GM12878 (cell line): ENCODE results near the gene ICAM4. TPM values are rescaled to one million over a fixed set of nuclear protein-coding genes. Genes with fewer than 3 reads are reported as not detected.
A peak's percentile ranks its signal among the peaks of the same experiment; 100 is the strongest.

Experiments
- ASH2L ChIP-seq: fragments of 300-600, 200-600 bp; sonication (generic); IDR thresholded peaks from 2 replicates; pipeline ENCODE4 v1.6.1; 2017; ENCODE audit warnings: low read depth, mild to moderate bottlenecking, borderline replicate concordance
- BMI1 ChIP-seq: fragments of 450-650 bp; IDR thresholded peaks from 2 replicates; pipeline ENCODE4 v1.6.1; 2016; ENCODE audit warnings: mild to moderate bottlenecking, moderate library complexity, borderline replicate concordance
- CHD2 ChIP-seq: IDR thresholded peaks from 2 replicates; pipeline ENCODE4 v1.6.1; 2011; ENCODE audit warnings: low read depth, low read length, improper control_type of control experiment, borderline replicate concordance
- CHD4 ChIP-seq: fragments of 200-600 bp; sonication (generic); IDR thresholded peaks from 2 replicates; pipeline ENCODE4 v1.6.1; 2016; ENCODE audit warnings: mild to moderate bottlenecking
- FOS ChIP-seq: IDR thresholded peaks from 3 replicates; pipeline ENCODE4 v1.6.1; 2011; ENCODE audit warnings: borderline replicate concordance; ENCODE audit not compliant: insufficient read length; ENCODE audit errors: extremely low read depth
- GABPA ChIP-seq: IDR thresholded peaks from 2 replicates; pipeline ENCODE4 v1.6.1; 2014; ENCODE audit warnings: antibody characterized with exemption, low read depth, mild to moderate bottlenecking, inconsistent platforms
- HDAC6 ChIP-seq: fragments of 200-600 bp; sonication (generic); IDR thresholded peaks from one replicate; pipeline ENCODE4 v1.8.0; 2017; ENCODE audit warnings: antibody characterized with exemption; ENCODE audit not compliant: unreplicated experiment
- HDGF ChIP-seq: fragments of 450-650 bp; IDR thresholded peaks from 2 replicates; pipeline ENCODE4 v1.6.1; 2016; ENCODE audit warnings: antibody characterized with exemption
- JUNB ChIP-seq: IDR thresholded peaks from 2 replicates; pipeline ENCODE4 v1.6.1; 2016; ENCODE audit warnings: antibody characterized with exemption, mild to moderate bottlenecking
- MEF2B ChIP-seq: fragments of 450-650 bp; IDR thresholded peaks from 2 replicates; pipeline ENCODE4 v1.6.1; 2018; ENCODE audit warnings: mild to moderate bottlenecking, moderate library complexity; ENCODE audit not compliant: partially characterized antibody, poor library complexity, severe bottlenecking
- MTA3 ChIP-seq: IDR thresholded peaks from 2 replicates; pipeline ENCODE4 v1.6.1; 2012; ENCODE audit warnings: low read length, inconsistent platforms, borderline replicate concordance
- NFYB ChIP-seq: IDR thresholded peaks from 2 replicates; pipeline ENCODE4 v1.6.1; 2011; ENCODE audit warnings: low read depth, mild to moderate bottlenecking, low read length, improper control_type of control experiment, moderate library complexity; ENCODE audit not compliant: insufficient read depth
- NR2C2 ChIP-seq: IDR thresholded peaks from 2 replicates; pipeline ENCODE4 v1.6.1; 2011; ENCODE audit warnings: borderline replicate concordance, low read depth; ENCODE audit not compliant: control insufficient read depth, insufficient read length
- PAX5 ChIP-seq: IDR thresholded peaks from 2 replicates; pipeline ENCODE4 v1.6.1; 2011; ENCODE audit warnings: low read depth, low read length, borderline replicate concordance
- RAD21 ChIP-seq: IDR thresholded peaks from 2 replicates; pipeline ENCODE4 v1.6.1; 2011; ENCODE audit warnings: mild to moderate bottlenecking, low read depth, low read length, moderate library complexity; ENCODE audit not compliant: insufficient read depth
- RAD51 ChIP-seq: fragments of 450-650 bp; IDR thresholded peaks from 2 replicates; pipeline ENCODE4 v1.6.1; 2016; ENCODE audit warnings: moderate library complexity, mild to moderate bottlenecking, inconsistent platforms
- SMAD1 ChIP-seq: fragments of 450-650 bp; IDR thresholded peaks from 2 replicates; pipeline ENCODE4 v1.6.1; 2018; ENCODE audit warnings: mild to moderate bottlenecking, low read depth; ENCODE audit not compliant: partially characterized antibody
- STAT1 ChIP-seq: fragments of 450-650 bp; conservative IDR thresholded peaks from 2 replicates; pipeline ENCODE4 v1.6.1; 2014; ENCODE audit warnings: antibody characterized with exemption, mild to moderate bottlenecking
- WRNIP1 ChIP-seq: IDR thresholded peaks from 2 replicates; pipeline ENCODE4 v1.6.1; 2011; ENCODE audit warnings: low read depth, low read length, improper control_type of control experiment, borderline replicate concordance
- YY1 ChIP-seq: IDR thresholded peaks from 2 replicates; pipeline ENCODE4 v1.6.1; 2011; ENCODE audit warnings: low read depth, mild to moderate bottlenecking, low read length
- polyA plus RNA-seq, 11 experiments: library from polyadenylated mRNA; depleted of rRNA in 4 of 11; unstranded in 6 of 11; stranded (reverse) in 5 of 11; fragments of >200 nt; fragmentation: Nextera tagmentation in 4 of 11; fragmentation: Illumina TruSeq in 1 of 11; extraction: Ambion mirVana in 4 of 11; extraction: Trizol in 1 of 11; gene quantifications; 1 replicate in 1 of 11; 2 replicates in 10 of 11; pipeline versions ENCODE4 v1.2.1 to v1.2.3, GENCODE V29; 2011 to 2016; ENCODE audit warnings: inconsistent platforms in 2 of 11, missing spikeins in 2 of 11, low read depth in 1 of 11
- total RNA-seq, 4 experiments: library from RNA; depleted of rRNA in 3 of 4; stranded (reverse); fragments of >200 nt in 3 of 4; fragmentation: Illumina TruSeq in 1 of 4; extraction: Trizol in 1 of 4; gene quantifications; 2 replicates each; pipeline versions ENCODE4 v1.2.1 to v1.2.3, GENCODE V29; 2013 to 2021
- TF ChIP-seq, protein P1 (sequence below): fragments of 450-650 bp; formaldehyde crosslinking; IDR thresholded peaks from 2 replicates; pipeline ENCODE4 v1.4.0; 2020; ENCODE audit warnings: mild to moderate bottlenecking, moderate library complexity
- TF ChIP-seq, protein P2 (sequence below): IDR thresholded peaks from 2 replicates; pipeline ENCODE4 v1.6.1; 2011; ENCODE audit warnings: borderline replicate concordance, low read depth, mild to moderate bottlenecking, moderate library complexity, low read length; ENCODE audit not compliant: insufficient read depth, poor library complexity, severe bottlenecking
- TF ChIP-seq, protein P3 (sequence below): fragments of 150-350 bp; IDR thresholded peaks from 2 replicates; pipeline ENCODE4 v1.6.1; 2014; ENCODE audit warnings: mild to moderate bottlenecking, low read depth, low read length

Gene ICAM4
- total and polyA plus RNA-seq, 10 of the 15 experiments (the other 5 are each of a cell fraction or from before 2014, with no cell fraction given), result 0.31 to 5.1 (median 1.7) TPM

DNA sequence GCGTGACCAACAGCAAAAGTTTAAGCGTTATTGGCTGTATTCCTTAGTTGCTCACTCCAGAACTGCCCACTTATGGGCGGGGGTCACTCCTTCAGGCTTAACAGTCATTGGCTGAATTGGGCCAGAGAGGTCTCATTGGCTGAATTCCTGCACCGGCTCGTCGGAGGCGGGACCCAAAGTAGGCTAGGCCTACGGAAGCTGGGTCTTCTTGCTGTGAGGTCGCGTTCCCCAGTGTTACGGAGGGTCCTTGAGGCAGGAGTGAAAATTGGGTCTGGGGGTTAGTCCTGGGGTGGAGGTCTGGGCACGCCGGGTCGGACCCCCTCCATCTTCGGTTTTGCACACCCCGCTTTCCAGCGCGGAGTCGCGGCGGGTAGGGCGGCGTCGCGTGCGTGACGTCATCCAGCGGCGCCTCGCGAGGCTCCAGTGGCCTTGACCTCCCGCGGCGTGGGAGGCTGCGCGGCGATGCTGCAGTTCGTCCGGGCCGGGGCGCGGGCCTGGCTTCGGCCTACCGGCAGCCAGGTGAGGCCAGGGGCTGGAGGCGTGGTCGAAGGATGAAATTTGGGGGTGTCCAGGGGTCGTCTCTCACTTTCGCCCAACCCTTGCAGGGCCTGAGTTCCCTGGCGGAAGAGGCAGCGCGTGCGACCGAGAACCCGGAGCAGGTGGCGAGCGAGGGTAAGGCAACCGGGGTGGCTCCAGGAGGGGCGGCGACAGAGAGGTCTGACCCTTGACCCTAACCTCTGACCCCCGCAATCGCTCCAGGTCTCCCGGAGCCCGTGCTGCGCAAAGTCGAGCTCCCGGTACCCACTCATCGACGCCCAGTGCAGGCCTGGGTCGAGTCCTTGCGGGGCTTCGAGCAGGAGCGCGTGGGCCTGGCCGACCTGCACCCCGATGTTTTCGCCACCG lies 34.7 kb upstream of the ICAM4 start, which contains the start of gene MRPL4 (continued):
- peak; percentile 80 for TF ChIP-seq YY1
- TF ChIP-seq NR2C2, result peak; percentile 72
- TF ChIP-seq GABPA, result no peak
- peak; percentile 88 for TF ChIP-seq CHD2
- TF ChIP-seq HDAC6, result no peak
- TF ChIP-seq, protein P1, sequence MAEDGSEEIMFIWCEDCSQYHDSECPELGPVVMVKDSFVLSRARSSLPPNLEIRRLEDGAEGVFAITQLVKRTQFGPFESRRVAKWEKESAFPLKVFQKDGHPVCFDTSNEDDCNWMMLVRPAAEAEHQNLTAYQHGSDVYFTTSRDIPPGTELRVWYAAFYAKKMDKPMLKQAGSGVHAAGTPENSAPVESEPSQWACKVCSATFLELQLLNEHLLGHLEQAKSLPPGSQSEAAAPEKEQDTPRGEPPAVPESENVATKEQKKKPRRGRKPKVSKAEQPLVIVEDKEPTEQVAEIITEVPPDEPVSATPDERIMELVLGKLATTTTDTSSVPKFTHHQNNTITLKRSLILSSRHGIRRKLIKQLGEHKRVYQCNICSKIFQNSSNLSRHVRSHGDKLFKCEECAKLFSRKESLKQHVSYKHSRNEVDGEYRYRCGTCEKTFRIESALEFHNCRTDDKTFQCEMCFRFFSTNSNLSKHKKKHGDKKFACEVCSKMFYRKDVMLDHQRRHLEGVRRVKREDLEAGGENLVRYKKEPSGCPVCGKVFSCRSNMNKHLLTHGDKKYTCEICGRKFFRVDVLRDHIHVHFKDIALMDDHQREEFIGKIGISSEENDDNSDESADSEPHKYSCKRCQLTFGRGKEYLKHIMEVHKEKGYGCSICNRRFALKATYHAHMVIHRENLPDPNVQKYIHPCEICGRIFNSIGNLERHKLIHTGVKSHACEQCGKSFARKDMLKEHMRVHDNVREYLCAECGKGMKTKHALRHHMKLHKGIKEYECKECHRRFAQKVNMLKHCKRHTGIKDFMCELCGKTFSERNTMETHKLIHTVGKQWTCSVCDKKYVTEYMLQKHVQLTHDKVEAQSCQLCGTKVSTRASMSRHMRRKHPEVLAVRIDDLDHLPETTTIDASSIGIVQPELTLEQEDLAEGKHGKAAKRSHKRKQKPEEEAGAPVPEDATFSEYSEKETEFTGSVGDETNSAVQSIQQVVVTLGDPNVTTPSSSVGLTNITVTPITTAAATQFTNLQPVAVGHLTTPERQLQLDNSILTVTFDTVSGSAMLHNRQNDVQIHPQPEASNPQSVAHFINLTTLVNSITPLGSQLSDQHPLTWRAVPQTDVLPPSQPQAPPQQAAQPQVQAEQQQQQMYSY, result no peak
- TF ChIP-seq JUNB, result no peak
- TF ChIP-seq SMAD1, result no peak
- TF ChIP-seq STAT1, result no peak; the same call in 1 of the 2 replicates
- TF ChIP-seq WRNIP1, result no peak
- TF ChIP-seq, protein P2, sequence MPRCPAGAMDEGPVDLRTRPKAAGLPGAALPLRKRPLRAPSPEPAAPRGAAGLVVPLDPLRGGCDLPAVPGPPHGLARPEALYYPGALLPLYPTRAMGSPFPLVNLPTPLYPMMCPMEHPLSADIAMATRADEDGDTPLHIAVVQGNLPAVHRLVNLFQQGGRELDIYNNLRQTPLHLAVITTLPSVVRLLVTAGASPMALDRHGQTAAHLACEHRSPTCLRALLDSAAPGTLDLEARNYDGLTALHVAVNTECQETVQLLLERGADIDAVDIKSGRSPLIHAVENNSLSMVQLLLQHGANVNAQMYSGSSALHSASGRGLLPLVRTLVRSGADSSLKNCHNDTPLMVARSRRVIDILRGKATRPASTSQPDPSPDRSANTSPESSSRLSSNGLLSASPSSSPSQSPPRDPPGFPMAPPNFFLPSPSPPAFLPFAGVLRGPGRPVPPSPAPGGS, result no peak
- TF ChIP-seq NFYB, result peak; percentile 99
- no peak for TF ChIP-seq MTA3
- no peak for TF ChIP-seq RAD51
- no peak for TF ChIP-seq HDGF
- TF ChIP-seq, protein P3, sequence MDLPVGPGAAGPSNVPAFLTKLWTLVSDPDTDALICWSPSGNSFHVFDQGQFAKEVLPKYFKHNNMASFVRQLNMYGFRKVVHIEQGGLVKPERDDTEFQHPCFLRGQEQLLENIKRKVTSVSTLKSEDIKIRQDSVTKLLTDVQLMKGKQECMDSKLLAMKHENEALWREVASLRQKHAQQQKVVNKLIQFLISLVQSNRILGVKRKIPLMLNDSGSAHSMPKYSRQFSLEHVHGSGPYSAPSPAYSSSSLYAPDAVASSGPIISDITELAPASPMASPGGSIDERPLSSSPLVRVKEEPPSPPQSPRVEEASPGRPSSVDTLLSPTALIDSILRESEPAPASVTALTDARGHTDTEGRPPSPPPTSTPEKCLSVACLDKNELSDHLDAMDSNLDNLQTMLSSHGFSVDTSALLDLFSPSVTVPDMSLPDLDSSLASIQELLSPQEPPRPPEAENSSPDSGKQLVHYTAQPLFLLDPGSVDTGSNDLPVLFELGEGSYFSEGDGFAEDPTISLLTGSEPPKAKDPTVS, result no peak
- TF ChIP-seq ASH2L, result peak; percentile 95; the same call in 1 of the 2 replicates
- TF ChIP-seq PAX5, result peak; percentile 76
- no peak for TF ChIP-seq BMI1
- no peak for TF ChIP-seq RAD21
- peak; percentile 72 for TF ChIP-seq FOS
- peak; percentile 38 for TF ChIP-seq MEF2B
- TF ChIP-seq CHD4, result no peak
